ENCODE results near the gene PPP1R3F.

The PPP1R3F gene

DNA sequence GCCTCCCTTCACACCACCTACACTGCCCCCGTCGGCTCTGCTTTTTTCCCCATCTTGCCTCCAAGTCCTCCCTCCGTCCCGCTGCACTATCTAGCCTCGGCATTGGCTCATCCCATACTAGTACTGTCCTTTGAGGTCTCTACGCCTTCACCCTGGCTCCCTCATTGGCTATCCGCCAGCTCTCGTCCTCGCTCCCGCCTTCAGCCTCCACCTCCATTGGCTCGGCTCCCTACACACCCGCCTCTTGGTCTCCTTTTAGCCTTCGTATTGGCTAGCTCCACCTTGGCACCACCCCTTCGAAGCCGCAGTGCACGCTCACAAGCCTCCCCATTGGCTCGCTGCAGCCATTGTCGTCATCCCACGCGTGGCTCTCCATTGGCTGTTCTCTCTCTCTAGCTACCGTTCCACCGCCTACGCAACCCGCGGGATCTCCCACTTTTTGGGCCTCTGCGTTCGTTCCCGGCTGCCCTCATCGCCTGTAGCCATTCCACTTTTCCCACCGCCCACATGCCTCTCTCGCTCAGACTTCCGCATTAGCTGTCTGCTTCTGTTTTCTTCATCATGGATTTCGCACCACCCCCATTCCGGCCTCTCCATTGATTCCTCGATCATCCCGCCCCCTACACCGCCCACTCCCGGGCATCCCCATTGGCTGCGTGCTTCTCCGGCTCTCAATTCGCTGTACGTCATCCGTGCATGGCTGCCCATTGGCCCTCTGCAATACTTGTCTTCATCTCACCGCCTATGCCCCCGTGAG is 405 bp upstream of the PPP1R3F start:
- peak; percentile 93 for ATAC-seq
- TF ChIP-seq ZNF565 (CRISPR knock-in tag; conservative IDR thresholded peaks at IDR 0.05; ENCODE audit: low read depth) = no peak
- no peak for TF ChIP-seq SNAI2 (CRISPR knock-in tag; IDR thresholded peaks at IDR 0.05)
- TF ChIP-seq CSDC2 (CRISPR knock-in tag; IDR thresholded peaks at IDR 0.05) = no peak
- TF ChIP-seq CSRNP3 (CRISPR knock-in tag; IDR thresholded peaks at IDR 0.05) = no peak
- TF ChIP-seq ZNF70 (CRISPR knock-in tag; IDR thresholded peaks at IDR 0.05) = no peak
- no peak for TF ChIP-seq ZC3H10 (CRISPR knock-in tag; IDR thresholded peaks at IDR 0.05)

DNA sequence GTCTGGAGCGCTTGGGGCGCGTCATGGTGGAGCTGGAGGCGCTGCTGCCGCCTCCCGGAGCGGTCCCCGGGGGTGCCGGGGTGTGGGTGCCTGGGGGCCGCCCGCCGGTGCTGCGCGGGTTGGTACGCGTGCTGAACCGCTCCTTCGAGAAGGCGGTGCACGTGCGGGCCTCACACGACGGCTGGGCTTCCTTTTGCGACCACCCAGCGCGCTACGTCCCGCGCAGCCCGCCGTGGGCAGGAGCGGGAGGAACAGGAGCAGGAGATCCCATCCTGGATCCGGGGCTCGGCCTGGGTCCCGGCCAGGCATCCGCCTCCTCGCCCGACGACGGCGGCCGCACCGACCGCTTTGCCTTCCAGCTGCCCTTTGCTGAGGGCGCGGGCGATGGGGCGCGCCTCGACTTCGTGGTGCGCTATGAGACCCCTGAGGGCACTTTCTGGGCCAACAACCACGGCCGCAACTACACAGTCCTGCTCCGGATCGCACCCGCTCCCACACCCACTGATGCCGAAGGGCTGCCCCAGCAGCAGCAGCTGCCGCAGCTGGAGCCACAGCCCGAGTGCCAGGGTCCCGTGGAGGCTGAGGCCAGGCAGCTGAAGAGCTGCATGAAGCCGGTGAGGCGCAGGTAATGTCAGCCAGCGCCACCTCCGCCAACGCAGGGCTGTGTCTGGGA is 792 bp downstream of the PPP1R3F start:
- no peak for ATAC-seq
- TF ChIP-seq ISL1 (CRISPR knock-in tag; IDR thresholded peaks at IDR 0.05) (no peak), ZFP3 (CRISPR knock-in tag; IDR thresholded peaks at IDR 0.05) (no peak), GLIS3 (CRISPR knock-in tag; IDR thresholded peaks at IDR 0.05) (no peak), CSDC2 (CRISPR knock-in tag; IDR thresholded peaks at IDR 0.05) (no peak)

- no peak for ATAC-seq
These were observed 1.7 kb downstream of the PPP1R3F start for GRCh38 chrX:49271341-49271740.

GRCh38 chrX:49272421-49272820 is 2.8 kb downstream of the PPP1R3F start:
- TF ChIP-seq CSRNP3 (CRISPR knock-in tag; IDR thresholded peaks at IDR 0.05) (no peak), CSDC2 (CRISPR knock-in tag; IDR thresholded peaks at IDR 0.05) (no peak), ESRRG (CRISPR knock-in tag; IDR thresholded peaks at IDR 0.05) (no peak)
- no peak for ATAC-seq

More at GRCh38 chrX:49271341-49271740, 1.7 kb downstream of the PPP1R3F start:
- TF ChIP-seq GLIS3 (CRISPR knock-in tag; IDR thresholded peaks at IDR 0.05) = no peak
- no peak for TF ChIP-seq ISL1 (CRISPR knock-in tag; IDR thresholded peaks at IDR 0.05)
- no peak for TF ChIP-seq TSHZ2 (CRISPR knock-in tag; IDR thresholded peaks at IDR 0.05)
- no peak for TF ChIP-seq ZNF565 (CRISPR knock-in tag; conservative IDR thresholded peaks at IDR 0.05; ENCODE audit: low read depth)
- no peak for TF ChIP-seq TOX (CRISPR knock-in tag; IDR thresholded peaks at IDR 0.05; ENCODE audit: borderline replicate concordance)
- TF ChIP-seq ZC3H10 (CRISPR knock-in tag; IDR thresholded peaks at IDR 0.05) = no peak
- TF ChIP-seq ZFP30 (CRISPR knock-in tag; IDR thresholded peaks at IDR 0.05) = no peak
- no peak for TF ChIP-seq OSR1 (CRISPR knock-in tag; IDR thresholded peaks at IDR 0.05)
- TF ChIP-seq CREB5 (CRISPR knock-in tag; IDR thresholded peaks at IDR 0.05; ENCODE audit: low read depth) = no peak
- TF ChIP-seq BACH2 (CRISPR knock-in tag; IDR thresholded peaks at IDR 0.05; ENCODE audit: borderline replicate concordance) = no peak
- no peak for TF ChIP-seq ZNF8 (CRISPR knock-in tag; IDR thresholded peaks at IDR 0.05)
- TF ChIP-seq ESRRG (CRISPR knock-in tag; IDR thresholded peaks at IDR 0.05) = no peak
- no peak for TF ChIP-seq ZNF70 (CRISPR knock-in tag; IDR thresholded peaks at IDR 0.05)

DNA sequence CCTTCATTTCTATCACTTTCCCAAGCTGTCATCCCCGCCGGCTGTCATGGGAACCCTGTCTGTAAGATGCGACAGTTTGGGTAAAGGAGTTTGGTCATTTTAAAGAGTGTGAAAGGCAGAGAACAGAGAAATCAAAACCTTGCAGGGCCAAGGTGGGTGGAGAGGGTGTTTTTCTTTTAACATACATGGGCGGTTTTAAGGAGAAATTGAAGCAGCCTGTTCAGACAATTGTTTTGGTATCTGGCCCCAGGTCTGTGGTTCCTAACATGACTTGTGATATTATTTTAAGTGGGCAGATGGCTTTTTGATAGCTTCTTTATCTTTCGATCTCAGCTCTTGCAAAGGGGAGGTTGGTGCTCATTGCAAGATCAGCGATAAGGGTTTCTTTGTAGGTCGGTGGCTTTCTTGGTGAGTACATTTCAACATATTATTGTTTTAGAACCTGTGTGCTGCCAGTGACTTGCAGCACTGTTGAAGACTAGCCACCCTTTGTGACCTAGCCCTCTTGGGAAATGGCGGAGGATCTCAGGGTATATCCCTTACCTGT is 3.7 kb downstream of the PPP1R3F start:
- no peak for ATAC-seq
- TF ChIP-seq TOX (CRISPR knock-in tag; IDR thresholded peaks at IDR 0.05; ENCODE audit: borderline replicate concordance) (no peak), BACH2 (CRISPR knock-in tag; IDR thresholded peaks at IDR 0.05; ENCODE audit: borderline replicate concordance) (no peak), ESRRG (CRISPR knock-in tag; IDR thresholded peaks at IDR 0.05) (no peak), OSR1 (CRISPR knock-in tag; IDR thresholded peaks at IDR 0.05) (no peak), GLIS3 (CRISPR knock-in tag; IDR thresholded peaks at IDR 0.05) (no peak), TCF4 (CRISPR knock-in tag; IDR thresholded peaks at IDR 0.05; ENCODE audit: borderline replicate concordance) (no peak), CSDC2 (CRISPR knock-in tag; IDR thresholded peaks at IDR 0.05) (no peak), CSRNP3 (CRISPR knock-in tag; IDR thresholded peaks at IDR 0.05) (no peak), ISL1 (CRISPR knock-in tag; IDR thresholded peaks at IDR 0.05) (no peak)

Data from SK-N-SH treated with all-trans-retinoic acid at 6 μM for 48 hours (cell line).